Activated CD8-positive, alpha-beta memory T cell treated with anti-CD3 and anti-CD28 coated beads for 24 hours (primary cell): Measurements from ENCODE around the gene TPD52L1.

ENCODE experiments used
- DNase-seq: peaks from one replicate; pipeline ENCODE4 v3.0.0-alpha.2; 2020

TPD52L1 gene

DNA sequence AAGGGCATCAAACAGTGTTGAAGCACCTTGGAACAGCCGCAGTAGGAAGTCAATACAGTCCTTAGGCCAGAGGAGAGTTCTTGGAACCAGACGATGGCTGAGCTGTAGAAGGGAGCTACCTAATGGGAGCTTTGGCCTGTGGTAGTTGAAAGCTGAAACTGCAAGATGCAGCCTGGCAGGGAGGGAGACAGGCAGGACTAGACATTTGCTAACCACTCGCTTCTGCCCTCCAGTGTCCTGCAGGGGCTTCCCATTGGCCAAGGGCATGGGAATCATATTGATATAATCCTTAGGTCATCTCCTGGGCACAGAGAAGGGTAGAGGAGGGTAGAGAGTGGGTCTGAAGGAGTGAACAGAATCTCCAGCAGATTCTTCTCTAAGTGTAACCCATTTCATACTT is 60.4 kb downstream of the TPD52L1 start:
- no peak for DNase-seq

- DNase-seq, result no peak
Measured at GRCh38 chr6:125215252-125215819, 61.8 kb downstream of the TPD52L1 start.

GRCh38 chr6:125216015-125216414 is 62.4 kb downstream of the TPD52L1 start:
- DNase-seq, result no peak

GRCh38 chr6:125217369-125217768 is 63.8 kb downstream of the TPD52L1 start:
- DNase-seq, result no peak

DNA sequence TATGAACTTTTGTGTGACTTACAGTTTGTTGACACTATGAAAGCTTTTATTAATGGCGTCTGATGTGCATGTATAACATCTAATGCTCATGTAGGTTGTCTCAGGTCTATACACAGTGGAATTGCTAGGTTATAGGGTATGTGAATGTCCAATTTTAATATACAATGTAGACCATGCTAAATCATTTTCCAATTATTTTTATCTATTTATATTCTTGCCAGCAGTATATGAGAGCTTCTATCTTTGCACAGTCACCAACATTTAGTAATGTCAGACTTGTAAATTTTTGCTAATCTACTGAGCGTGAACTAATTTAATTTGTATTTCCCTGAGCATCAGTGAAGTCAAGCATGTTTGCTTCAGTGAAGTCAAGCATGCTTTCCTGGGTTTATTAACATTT is 64.4 kb downstream of the TPD52L1 start:
- no peak for DNase-seq

GRCh38 chr6:125219361-125219895 is 65.9 kb downstream of the TPD52L1 start:
- DNase-seq, result no peak

GRCh38 chr6:125220712-125221111 is 67.1 kb downstream of the TPD52L1 start:
- DNase-seq, result no peak

GRCh38 chr6:125222531-125223455 is 69.2 kb downstream of the TPD52L1 start:
- DNase-seq, result no peak

DNA sequence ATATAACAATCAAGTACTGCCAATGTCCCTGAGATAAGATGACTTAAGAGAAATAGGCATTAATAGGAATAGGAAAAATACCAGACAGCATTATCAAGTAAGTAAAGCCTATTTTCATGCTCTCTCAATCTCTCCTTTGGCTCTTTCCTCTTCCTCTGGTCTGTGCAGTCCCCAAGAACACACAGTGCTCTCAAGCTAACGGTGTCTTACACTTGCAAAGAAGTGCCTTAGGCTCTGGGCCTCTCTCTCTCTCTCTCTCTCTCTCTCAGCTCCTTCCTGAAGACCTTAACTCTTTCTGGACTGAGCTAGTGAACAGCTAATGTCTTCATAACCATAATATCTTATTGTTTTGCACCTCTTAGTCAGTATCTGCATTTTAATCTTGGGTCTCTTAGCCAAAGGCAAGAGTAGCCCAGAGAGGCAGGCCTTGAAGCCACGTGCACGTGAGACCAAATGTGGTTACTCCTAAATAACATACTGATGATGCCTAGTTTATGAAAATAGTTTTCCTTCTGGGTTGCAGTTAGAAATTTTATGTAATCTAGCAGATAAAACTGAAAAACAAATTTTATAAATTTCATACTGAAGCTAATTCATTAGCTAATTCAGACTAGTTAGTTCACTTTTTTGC is 70.8 kb downstream of the TPD52L1 start:
- no peak for DNase-seq

DNA sequence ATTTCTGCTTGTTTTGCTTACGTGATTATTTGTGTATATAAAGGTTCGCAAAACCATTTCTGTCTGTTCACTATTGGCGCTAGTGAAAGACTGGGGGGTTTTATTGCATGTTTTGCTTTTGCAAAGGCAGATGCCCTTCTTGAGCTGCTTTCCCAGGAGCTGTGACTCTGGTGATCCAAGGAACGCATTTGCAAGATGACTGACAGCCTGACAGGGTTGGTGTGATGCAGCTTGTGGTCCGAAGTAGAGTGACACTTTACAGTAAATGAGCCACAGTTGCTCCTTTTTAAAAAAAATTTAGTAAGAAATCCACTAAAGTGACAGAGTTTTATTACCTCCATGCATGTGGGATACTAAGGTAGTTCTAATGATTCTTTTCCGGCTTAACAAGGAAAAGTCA is 73.7 kb downstream of the TPD52L1 start:
- no peak for DNase-seq

- no peak for DNase-seq
Measured at GRCh38 chr6:125228981-125229479, 75.5 kb downstream of the TPD52L1 start.

DNA sequence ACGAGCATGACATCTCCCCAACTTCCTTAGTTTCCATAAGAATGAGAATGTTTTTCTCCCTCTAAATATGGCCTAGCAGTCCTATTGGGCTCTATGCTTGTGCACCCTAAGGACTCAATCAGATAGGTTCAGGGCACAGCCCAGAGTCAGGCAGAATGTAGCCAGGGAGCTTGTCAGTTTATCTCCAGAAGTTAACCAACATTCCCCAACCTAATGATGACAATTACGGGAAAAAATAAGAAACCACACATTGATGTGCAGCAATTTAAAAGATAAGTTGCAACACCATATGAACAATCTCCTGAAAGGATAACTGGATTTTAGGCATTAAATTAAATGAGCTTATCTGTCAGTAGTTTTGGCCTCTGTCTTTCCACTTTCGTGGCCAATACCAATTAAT is 77.1 kb downstream of the TPD52L1 start:
- DNase-seq, result no peak

DNA sequence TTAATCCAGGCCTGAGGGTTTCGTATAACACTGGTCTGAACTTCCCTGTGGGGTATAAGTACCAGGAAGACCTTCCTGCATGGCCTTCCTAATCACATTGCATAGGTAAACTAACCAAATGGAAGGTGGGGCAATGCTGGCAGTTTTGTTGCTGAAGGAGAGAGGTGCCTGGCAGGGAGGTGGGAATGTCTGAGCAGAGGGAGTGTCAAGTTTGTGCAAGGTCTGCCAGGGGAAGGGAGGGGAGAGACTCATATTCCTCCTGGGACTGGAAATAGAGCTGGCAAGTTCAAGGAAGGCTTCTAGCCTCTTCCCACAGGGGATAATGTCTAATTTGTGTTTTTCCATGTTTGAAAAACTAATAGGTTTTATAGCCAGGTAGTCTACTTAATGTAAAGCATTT is 77.6 kb downstream of the TPD52L1 start:
- no peak for DNase-seq

GRCh38 chr6:125231574-125232343 is 78.2 kb downstream of the TPD52L1 start:
- no peak for DNase-seq

DNA sequence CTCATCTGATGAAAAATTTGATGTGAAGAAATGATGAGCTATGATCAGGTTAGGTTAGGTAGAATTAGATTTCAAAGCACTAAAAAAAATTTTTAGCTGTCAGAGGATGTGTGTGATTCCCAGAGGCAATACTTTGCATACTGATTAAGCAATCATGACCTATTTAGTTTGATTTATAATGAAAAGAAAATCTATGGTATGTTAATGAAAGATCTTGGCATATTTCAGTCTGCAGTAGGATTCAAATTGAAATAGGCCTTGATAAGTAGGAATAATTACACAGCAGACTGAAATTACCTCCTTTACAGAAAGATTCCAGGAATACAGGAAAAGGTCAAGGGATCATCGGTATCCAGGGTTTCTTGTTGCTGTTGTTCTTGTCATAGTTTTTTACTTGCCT is 78.9 kb downstream of the TPD52L1 start:
- no peak for DNase-seq

DNA sequence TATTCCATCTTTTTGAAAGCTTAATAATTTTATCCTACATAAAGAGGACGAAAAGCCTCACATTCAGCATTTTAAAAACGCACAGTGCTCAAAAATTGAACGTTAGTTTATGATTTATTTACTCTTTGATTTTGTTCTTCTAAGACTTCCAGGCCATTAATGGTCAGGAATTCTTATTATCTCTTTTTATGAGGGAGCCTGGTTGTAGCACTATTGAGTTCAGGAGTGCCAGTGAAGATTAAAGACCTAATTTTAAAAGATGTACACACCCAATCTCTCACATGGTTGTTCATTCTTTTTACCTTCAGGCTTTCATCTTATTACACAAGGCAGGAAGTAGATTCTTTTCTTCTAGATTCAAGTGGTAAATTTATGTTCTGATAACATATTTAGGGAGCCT is 79.6 kb downstream of the TPD52L1 start:
- DNase-seq, result no peak

DNA sequence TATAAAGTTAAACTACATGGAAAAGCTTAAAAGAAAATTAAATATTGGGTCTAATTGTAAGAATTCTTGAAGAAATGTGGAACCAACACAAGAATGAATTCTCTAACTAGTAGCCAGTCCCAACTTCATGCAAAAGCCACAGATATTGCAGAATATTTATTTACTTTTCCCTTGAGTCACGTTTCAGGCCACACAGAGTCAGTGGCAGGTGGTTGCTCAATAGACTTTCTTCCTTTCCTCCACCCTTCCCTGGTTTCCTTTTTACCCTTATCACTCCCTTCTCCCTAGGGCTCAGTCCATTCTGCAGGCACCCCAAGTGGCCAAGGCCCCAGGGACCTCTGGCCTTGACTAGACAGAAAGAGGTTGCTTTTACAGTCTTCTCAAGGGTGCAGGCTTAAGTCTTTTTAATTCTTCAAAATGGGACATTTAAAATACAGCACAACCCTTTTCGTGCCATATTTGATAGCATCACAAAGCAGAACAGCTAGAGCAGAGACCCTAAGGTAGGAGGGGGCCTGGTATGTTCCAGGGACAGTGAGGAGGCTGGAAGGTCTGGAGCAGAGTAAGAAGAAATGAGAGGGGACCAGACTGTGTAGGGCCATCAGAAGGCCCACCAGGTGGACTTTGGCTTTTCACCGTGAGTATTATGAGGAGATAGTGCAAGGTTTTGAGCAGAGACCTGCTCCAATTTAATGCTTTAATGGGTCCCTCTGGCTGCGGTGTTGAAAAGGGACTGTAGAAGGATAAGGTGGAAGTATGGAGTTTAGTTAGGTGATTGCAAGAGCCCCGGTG is 83.2 kb downstream of the TPD52L1 start:
- no peak for DNase-seq

- no peak for DNase-seq
Measured at GRCh38 chr6:125237764-125238163, 84.2 kb downstream of the TPD52L1 start.

DNA sequence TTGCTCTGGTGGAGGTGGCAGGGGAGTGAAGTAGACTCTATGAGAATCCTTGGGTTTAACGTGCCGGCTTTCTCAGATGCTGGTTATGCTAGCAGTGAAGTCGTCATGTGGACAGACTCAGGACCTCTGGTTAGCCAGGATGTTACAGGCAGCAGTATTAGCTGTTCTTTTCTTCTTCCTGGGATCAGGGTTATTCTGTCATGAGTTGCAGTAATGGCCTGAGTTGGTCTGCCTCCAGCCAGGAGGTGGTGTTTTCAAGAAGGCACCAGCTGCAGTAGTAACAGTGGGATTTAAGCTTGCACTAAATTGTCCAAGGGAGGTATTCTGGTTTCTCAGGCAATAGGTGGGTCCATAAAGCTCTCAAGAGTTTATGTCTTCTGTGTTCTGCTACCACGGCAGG is 91.5 kb downstream of the TPD52L1 start:
- no peak for DNase-seq

GRCh38 chr6:125245523-125246264 is 92.1 kb downstream of the TPD52L1 start:
- no peak for DNase-seq

DNA sequence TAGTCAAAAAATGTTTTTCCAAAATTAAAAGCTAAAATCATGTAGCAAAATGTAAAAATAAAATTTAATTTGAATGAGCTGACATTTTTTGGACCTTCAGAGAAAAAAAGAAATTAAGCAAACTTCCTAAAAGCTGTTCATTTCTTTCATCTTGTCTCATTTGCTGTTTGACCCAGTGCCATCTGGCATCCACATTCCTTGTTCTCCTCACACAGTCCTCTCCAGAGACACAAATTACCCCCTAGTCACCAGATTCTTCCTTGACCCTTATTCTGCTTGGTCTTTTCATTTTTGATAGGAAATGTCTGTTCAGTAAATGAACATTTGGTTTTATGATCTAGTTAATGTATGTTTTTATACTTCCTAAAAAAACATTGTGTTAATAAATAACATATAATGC is 93.0 kb downstream of the TPD52L1 start:
- no peak for DNase-seq
